Activated B cell treated with CpG ODN at 0.5 μM for 24 hours (primary cell): ENCODE results near the gene COLEC11. TPM values are rescaled to one million over a fixed set of nuclear protein-coding genes. Genes with fewer than 3 reads are reported as not detected.

ENCODE experiments used
- ATAC-seq: fragments of 200-7000 bp; cut with Tn5 transposase; one replicate; pipeline ENCODE4 v1.10.0; 2021; ENCODE audit warnings: low read depth, mild to moderate bottlenecking, moderate library complexity
- CTCF ChIA-PET: fragments of 350-600 bp; sonication (Branson Sonifier 250); formaldehyde crosslinking; loops from one replicate; lab custom pipeline; 2021; ENCODE audit warnings: antibody characterized with exemption; lab: Charles Lee
- POLR2A ChIA-PET: fragments of 350-600 bp; sonication (Branson Sonifier 250); formaldehyde crosslinking; loops from one replicate; lab custom pipeline; 2021; ENCODE audit warnings: antibody characterized with exemption; lab: Charles Lee
- DNase-seq: peaks from one replicate; pipeline ENCODE4 v3.0.0; 2022
- H3K27ac Mint-ChIP-seq: one replicate; pipeline ENCODE4 v1.8.0; 2020; ENCODE audit warnings: mixed read lengths
- H3K27me3 Mint-ChIP-seq: one replicate; pipeline ENCODE4 v1.8.0; 2021; ENCODE audit warnings: mixed read lengths
- H3K36me3 Mint-ChIP-seq: one replicate; pipeline ENCODE4 v1.8.0; 2021; ENCODE audit warnings: low read depth, mixed read lengths
- H3K4me1 Mint-ChIP-seq: one replicate; pipeline ENCODE4 v1.8.0; 2021; ENCODE audit warnings: mixed read lengths
- H3K4me3 Mint-ChIP-seq: one replicate; pipeline ENCODE4 v1.8.0; 2020; ENCODE audit warnings: mild to moderate bottlenecking, mixed read lengths
- H3K9me3 Mint-ChIP-seq: one replicate; pipeline ENCODE4 v1.8.0; 2020; ENCODE audit warnings: mixed read lengths
- intact Hi-C: fragments of 100-400 bp; cut with micrococcal nuclease; formaldehyde crosslinking; loops from one replicate; pipeline ENCODE4 v1.15.1; 2024
- total RNA-seq: library from RNA; stranded (reverse); gene quantifications from 2 replicates; pipeline ENCODE4 v1.2.3, GENCODE V29; 2022
- TF ChIP-seq, protein P1 (sequence below): fragments of 200-600 bp; IDR thresholded peaks from one replicate; pipeline ENCODE4 v1.8.0; 2022; ENCODE audit warnings: antibody characterized with exemption, mild to moderate bottlenecking

The COLEC11 gene
- total RNA-seq, 1 donor from 2014 or later, result not detected

DNA sequence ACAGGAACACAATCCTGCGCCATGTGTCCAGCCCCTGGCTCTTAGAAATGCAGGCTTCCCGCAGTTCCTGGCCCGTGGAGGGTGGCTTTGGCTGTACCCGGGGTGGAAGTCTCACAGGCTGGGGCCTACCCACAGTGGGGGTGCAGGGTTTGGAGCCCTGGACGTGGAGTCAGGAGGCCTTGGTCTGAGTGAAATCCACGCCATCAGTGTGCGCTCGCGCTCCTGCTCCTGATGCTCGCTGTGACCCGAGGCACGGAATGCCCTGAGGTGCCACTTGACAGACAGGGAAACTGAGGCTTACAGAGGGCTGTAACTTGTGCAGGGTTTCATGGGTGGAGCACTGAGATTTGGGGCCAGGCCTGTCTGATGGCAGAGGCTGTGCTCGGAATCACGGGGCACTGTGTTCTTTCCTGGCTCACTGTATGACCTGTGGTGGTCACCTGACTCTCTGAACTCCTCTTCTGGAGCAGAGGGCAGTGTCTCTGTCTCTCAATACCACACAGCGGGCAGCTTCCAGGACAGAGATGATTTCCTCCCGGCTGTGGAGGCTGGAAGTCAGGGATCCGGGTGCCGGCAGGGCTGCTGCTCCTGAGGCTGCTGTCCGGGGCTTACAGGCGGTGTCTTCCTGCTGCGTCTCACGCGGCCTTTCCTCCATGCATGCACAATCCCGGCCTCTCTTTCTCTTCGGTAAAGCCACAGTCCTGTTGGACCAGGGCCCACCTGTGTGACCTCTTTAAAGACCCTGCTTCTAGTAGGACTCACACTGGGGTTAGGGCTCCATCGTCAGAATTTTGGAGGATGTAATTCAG lies 37.1 kb downstream of the COLEC11 start:
- CTCF ChIA-PET, result no interaction called here
- H3K9me3 Mint-ChIP-seq, result no peaks in the 10 kb centered on the region

DNA sequence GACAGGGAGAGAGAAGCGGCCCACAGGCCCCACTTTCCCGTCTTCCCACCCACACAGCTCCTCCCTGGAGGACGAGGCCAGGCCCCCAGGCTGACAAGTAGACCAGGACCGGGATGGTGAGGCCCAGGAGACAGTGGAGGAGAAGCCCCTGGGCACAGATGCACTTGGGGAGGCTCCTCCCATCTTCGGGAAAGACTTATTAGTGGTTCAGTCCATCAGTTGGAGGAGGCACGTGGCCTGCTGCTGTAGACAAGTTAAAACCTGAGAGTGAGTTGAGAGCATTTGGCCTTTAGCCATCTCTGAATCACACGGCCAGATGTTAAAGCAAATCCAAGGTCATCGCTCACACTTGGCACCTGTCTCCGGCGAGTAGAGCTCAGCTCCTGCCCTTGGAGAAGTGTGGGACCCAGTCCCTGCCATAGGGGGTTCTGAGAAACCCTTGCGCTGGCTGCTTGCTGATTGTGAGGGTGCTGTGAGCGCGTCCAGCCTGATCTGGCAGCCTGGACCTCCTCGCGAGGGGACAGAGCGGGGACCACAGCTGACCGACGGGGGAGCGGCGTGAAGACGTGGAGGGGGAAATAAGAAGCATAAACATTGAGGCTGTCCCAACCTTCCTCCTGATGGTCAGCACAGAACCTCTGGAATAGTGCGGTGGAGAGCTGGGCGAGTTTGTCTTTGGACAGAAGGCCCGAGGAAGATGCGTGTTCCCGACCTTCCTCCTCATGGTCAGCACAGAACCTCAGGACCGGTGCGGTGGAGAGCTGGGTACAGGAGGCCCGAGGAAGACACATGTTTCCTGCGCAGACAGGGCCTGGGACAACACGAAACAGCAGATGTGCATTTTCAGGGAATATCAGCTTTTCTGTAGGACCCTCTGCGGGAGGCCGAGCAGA lies 38.4 kb downstream of the COLEC11 start:
- intact Hi-C loops, result no loop called here
- TF ChIP-seq, protein P1, sequence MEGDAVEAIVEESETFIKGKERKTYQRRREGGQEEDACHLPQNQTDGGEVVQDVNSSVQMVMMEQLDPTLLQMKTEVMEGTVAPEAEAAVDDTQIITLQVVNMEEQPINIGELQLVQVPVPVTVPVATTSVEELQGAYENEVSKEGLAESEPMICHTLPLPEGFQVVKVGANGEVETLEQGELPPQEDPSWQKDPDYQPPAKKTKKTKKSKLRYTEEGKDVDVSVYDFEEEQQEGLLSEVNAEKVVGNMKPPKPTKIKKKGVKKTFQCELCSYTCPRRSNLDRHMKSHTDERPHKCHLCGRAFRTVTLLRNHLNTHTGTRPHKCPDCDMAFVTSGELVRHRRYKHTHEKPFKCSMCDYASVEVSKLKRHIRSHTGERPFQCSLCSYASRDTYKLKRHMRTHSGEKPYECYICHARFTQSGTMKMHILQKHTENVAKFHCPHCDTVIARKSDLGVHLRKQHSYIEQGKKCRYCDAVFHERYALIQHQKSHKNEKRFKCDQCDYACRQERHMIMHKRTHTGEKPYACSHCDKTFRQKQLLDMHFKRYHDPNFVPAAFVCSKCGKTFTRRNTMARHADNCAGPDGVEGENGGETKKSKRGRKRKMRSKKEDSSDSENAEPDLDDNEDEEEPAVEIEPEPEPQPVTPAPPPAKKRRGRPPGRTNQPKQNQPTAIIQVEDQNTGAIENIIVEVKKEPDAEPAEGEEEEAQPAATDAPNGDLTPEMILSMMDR, result no peak
- CTCF ChIA-PET, result no interaction called here
- H3K36me3 Mint-ChIP-seq, result no peaks in the 10 kb centered on the region
- H3K27ac Mint-ChIP-seq, result no peak overlapping the region
- no peaks in the 10 kb centered on the region for H3K9me3 Mint-ChIP-seq
- H3K4me1 Mint-ChIP-seq, result no peaks in the 10 kb centered on the region
- no peak for DNase-seq
- POLR2A ChIA-PET, result no interaction called here
- H3K27me3 Mint-ChIP-seq, result peaks cover 3% of the 10 kb centered on the region
- ATAC-seq, result no peak
- H3K4me3 Mint-ChIP-seq, result no peak overlapping the region

More for the DNA sequence above, 37.1 kb downstream of the COLEC11 start:
- H3K36me3 Mint-ChIP-seq, result no peaks in the 10 kb centered on the region
- peaks cover 3% of the 10 kb centered on the region for H3K27me3 Mint-ChIP-seq
- POLR2A ChIA-PET, result no interaction called here
- H3K27ac Mint-ChIP-seq, result no peak overlapping the region
- TF ChIP-seq, protein P1, result no peak
- no peak overlapping the region for H3K4me3 Mint-ChIP-seq
- DNase-seq, result no peak
- intact Hi-C loops, result no loop called here
- no peaks in the 10 kb centered on the region for H3K4me1 Mint-ChIP-seq
- no peak for ATAC-seq

DNA sequence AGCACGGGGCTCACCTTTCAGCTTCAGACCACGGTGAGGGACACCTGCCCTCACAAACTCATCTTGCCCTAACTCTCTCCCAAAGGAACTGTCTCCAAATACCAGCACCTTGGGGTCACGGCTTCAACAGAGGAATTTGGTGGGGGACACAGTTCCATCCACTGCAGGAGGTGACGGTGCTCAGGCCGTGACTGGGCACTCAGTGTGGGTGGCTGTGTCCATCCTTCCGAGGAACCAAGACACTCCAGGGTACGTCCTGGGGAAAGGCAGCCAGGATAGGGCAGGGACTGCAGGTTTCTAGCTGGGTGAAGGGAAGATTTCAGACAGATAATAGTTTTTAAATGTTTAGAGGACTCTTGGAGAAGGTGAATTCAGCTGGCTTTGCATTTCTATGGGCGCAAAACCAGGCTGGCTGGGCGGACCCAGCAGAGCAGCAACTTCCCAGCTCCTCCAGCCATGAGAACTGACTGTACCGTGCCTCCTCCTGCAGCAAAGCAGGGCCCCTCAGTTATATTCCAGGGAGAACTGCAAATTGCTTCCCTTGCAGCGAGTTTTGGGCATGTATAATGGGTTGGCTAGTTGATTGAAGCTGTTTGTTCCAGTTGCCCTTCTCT lies 39.2 kb downstream of the COLEC11 start:
- no peak overlapping the region for H3K27ac Mint-ChIP-seq

DNA sequence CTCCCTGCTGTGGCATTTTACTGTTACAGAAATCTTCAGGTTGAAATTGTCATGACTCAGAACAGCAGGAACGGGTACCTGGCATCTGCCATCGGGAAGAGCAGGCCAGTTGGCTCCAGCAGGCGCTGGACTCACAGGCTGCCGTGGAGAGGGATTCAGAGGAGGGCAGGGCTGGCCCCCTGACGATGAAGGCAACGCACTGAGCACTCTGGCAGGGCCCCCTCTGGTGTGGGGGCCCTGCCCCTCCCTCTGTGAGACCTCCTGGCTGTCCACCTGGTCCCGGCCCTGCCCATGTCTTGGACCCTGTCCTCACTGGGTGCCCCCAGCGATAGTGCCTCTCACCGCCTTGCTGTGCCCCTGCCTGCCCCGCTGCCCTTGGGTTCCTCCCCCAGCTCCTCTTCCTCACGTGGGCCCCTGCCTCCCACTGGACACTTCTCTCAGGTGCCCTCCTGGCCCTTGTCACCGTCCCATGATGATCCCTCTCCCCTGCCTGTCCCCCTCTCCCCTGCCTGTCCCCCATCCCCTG lies 39.7 kb downstream of the COLEC11 start:
- DNase-seq, result no peak
- Mint-ChIP-seq H3K36me3 (no peaks in the 10 kb centered on the region), H3K9me3 (no peaks in the 10 kb centered on the region)

More for the DNA sequence above, 39.2 kb downstream of the COLEC11 start:
- Mint-ChIP-seq H3K4me1 (no peaks in the 10 kb centered on the region), H3K36me3 (no peaks in the 10 kb centered on the region), H3K9me3 (no peaks in the 10 kb centered on the region), H3K27me3 (peaks cover 3% of the 10 kb centered on the region), H3K4me3 (no peak overlapping the region)
- DNase-seq (no peak), ATAC-seq (no peak)
- TF ChIP-seq, protein P1, result no peak
- POLR2A ChIA-PET, result no interaction called here
- intact Hi-C loops, result no loop called here
- CTCF ChIA-PET, result no interaction called here

More for the DNA sequence above, 39.7 kb downstream of the COLEC11 start:
- POLR2A ChIA-PET, result no interaction called here
- intact Hi-C loops, result no loop called here
- Mint-ChIP-seq H3K4me3 (no peak overlapping the region), H3K27me3 (peaks cover 3% of the 10 kb centered on the region), H3K4me1 (no peaks in the 10 kb centered on the region), H3K27ac (no peak overlapping the region)
- TF ChIP-seq, protein P1, result no peak
- CTCF ChIA-PET, result no interaction called here
- no peak for ATAC-seq
